ENCODE results near the gene RNF207.

- TF ChIP-seq CTCF (conservative IDR thresholded peaks at IDR 0.05; ENCODE audit: low read depth, low read length) (no peak), EZH2 (IDR thresholded peaks at IDR 0.05; ENCODE audit: low read length, unreplicated experiment) (no peak), EZH2phosphoT487 (IDR thresholded peaks at IDR 0.05; ENCODE audit: borderline replicate concordance, low read length) (no peak)
Measured at GRCh38 chr1:6202256-6202655, 3.7 kb upstream of the RNF207 start.

Measured in PC-3 (cell line).